PFSK-1 (cell line): ENCODE measurements around the gene MGAT4B.

Experiments
- FOXP2 ChIP-seq: optimal IDR thresholded peaks from 2 replicates; pipeline ENCODE3; 2011; ENCODE audit warnings: borderline replicate concordance, control low read depth, inconsistent platforms; ENCODE audit not compliant: insufficient read depth; ENCODE audit errors: extremely low read length, extremely low read depth
- POLR2AphosphoS5 ChIP-seq: IDR thresholded peaks from 2 replicates; pipeline ENCODE4 v1.6.1; 2012; ENCODE audit warnings: low read depth, mild to moderate bottlenecking, control low read depth, low read length, moderate library complexity
- SIN3A ChIP-seq: IDR thresholded peaks from 2 replicates; pipeline ENCODE4 v1.6.1; 2012; ENCODE audit warnings: mild to moderate bottlenecking, low read length, moderate library complexity, borderline replicate concordance; ENCODE audit not compliant: insufficient read depth
- TAF1 ChIP-seq: IDR thresholded peaks from 2 replicates; pipeline ENCODE4 v1.6.1; 2012; ENCODE audit warnings: low read length, control low read depth, borderline replicate concordance; ENCODE audit not compliant: insufficient read depth
- TF ChIP-seq, protein P1 (sequence below), 2 experiments: IDR thresholded peaks; 2 replicates each; pipeline versions ENCODE4 v1.6.1 to v1.8.0; 2011 to 2012; ENCODE audit warnings: low read depth in 2 of 2, low read length in 2 of 2, control low read depth in 1 of 2, inconsistent platforms in 1 of 2, mild to moderate bottlenecking in 1 of 2, moderate library complexity in 1 of 2; ENCODE audit not compliant: insufficient read depth in 1 of 2

Gene MGAT4B

DNA sequence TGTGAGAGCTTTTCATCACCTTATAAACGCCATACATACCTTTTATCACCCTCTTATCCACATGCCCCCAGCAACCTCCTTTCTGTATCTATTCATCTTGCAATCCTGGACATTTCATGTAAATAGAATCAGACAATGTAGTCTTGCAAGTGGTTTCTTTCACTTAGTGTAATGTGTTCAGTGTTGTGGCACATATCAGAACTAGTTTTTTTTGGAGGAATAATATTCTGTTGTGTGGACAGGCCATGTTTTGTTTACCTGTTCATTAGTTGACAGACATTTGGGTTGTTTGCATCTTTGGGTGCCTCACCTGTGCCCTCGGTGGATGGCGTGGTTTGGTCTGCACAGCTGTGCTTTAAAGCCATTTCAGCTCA, 15.4 kb upstream of the MGAT4B start:
- TF ChIP-seq POLR2AphosphoS5 = peak; percentile 43; the same call in 1 of the 2 replicates
- TF ChIP-seq, protein P1, sequence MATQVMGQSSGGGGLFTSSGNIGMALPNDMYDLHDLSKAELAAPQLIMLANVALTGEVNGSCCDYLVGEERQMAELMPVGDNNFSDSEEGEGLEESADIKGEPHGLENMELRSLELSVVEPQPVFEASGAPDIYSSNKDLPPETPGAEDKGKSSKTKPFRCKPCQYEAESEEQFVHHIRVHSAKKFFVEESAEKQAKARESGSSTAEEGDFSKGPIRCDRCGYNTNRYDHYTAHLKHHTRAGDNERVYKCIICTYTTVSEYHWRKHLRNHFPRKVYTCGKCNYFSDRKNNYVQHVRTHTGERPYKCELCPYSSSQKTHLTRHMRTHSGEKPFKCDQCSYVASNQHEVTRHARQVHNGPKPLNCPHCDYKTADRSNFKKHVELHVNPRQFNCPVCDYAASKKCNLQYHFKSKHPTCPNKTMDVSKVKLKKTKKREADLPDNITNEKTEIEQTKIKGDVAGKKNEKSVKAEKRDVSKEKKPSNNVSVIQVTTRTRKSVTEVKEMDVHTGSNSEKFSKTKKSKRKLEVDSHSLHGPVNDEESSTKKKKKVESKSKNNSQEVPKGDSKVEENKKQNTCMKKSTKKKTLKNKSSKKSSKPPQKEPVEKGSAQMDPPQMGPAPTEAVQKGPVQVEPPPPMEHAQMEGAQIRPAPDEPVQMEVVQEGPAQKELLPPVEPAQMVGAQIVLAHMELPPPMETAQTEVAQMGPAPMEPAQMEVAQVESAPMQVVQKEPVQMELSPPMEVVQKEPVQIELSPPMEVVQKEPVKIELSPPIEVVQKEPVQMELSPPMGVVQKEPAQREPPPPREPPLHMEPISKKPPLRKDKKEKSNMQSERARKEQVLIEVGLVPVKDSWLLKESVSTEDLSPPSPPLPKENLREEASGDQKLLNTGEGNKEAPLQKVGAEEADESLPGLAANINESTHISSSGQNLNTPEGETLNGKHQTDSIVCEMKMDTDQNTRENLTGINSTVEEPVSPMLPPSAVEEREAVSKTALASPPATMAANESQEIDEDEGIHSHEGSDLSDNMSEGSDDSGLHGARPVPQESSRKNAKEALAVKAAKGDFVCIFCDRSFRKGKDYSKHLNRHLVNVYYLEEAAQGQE (IDR thresholded peaks at IDR 0.05; ENCODE audit: insufficient read depth in 1 of 2, low read depth in 2 of 2, low read length in 2 of 2) = no peak

GRCh38 chr5:179821298-179822058, 14.8 kb upstream of the MGAT4B start:
- TF ChIP-seq TAF1 (peak; percentile 74; the same call in 1 of the 2 replicates), SIN3A (no peak), POLR2AphosphoS5 (peak; percentile 81; the same call in 1 of the 2 replicates), FOXP2 (no peak)
- TF ChIP-seq, protein P1 (IDR thresholded peaks at IDR 0.05; ENCODE audit: insufficient read depth in 1 of 2, low read depth in 2 of 2, low read length in 2 of 2) = no peak

- peak; percentile 88; the same call in 1 of the 2 replicates for TF ChIP-seq TAF1
- no peak for TF ChIP-seq FOXP2
- TF ChIP-seq, protein P1 (IDR thresholded peaks at IDR 0.05; ENCODE audit: insufficient read depth in 1 of 2, low read depth in 2 of 2, low read length in 2 of 2) = peak in 1 of 2 experiments; percentile 34; a peak in 1 of 4 replicates
- no peak for TF ChIP-seq SIN3A
- TF ChIP-seq POLR2AphosphoS5 = peak; percentile 99
These were observed 14.0 kb upstream of the MGAT4B start, which contains the start of gene SQSTM1 for GRCh38 chr5:179820483-179821297. Gene SQSTM1 (plus strand): TSS chr5:179820905. CDS start chr5:179820937, 32 bp downstream.

GRCh38 chr5:179820127-179820482, 13.4 kb upstream of the MGAT4B start:
- TF ChIP-seq FOXP2 (no peak), TAF1 (no peak), SIN3A (no peak), POLR2AphosphoS5 (no peak)
- TF ChIP-seq, protein P1 (IDR thresholded peaks at IDR 0.05; ENCODE audit: insufficient read depth in 1 of 2, low read depth in 2 of 2, low read length in 2 of 2) = no peak
